ENCODE data around the gene PEX5L. TPM values are rescaled to one million over a fixed set of nuclear protein-coding genes. Genes with fewer than 3 reads are reported as not detected.

The PEX5L gene
- total and polyA plus RNA-seq, 10 of the 15 experiments (the other 5 are each of a cell fraction or from before 2014, with no cell fraction given): 0.11 to 17.0 (median 0.50) TPM

DNA sequence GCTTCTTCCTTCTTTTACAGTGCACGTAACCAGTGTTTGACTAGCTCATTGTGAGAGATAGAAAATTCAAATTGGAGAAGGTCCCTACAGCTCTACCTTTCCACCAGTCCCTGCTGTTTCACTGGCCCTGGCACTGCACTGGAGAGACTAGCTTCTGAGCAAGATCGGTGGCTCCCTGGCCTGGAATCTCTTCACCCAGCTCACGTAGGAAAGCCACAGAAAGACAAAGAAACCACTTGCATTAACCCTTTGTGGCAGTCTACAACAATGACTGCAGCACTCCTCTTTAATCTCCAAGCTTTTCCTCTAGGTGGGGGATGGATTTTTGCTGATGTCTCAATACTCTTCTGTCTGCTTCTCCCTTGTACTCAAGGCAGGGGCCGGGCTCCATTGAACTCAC, 155.9 kb downstream of the PEX5L start (continued):
- TF ChIP-seq IKZF1 (conservative IDR thresholded peaks at IDR 0.05) (no peak), ZNF384 (IDR thresholded peaks at IDR 0.05; ENCODE audit: borderline replicate concordance, low read depth, low read length) (no peak)

DNA sequence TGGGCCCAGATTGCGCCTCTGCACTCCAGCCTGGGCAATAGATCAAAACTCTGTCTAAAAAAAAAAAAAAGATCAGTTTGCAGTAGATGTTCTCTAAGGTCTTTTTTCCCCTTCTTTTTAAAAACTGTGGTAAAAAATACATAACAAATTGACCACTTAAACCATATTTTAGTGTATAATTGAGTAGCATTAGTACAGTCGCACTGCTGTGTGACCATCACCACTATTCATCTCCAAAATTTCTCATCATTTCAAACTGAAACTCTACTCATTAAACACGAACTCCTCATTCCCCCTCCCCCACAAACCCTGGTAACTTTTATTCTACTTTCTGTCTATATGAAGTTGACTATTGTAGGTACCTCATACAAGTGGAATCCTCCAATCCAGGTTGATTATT, 160.3 kb downstream of the PEX5L start:
- peak; percentile 20; the same call in 1 of the 2 replicates for TF ChIP-seq RUNX3 (IDR thresholded peaks at IDR 0.05; ENCODE audit: low read length)
- TF ChIP-seq MTA2 (IDR thresholded peaks at IDR 0.05; ENCODE audit: low read depth): peak; percentile 72
- TF ChIP-seq RBBP5 (conservative IDR thresholded peaks at IDR 0.05): no peak
- 17% methylated on average over 3 of the region's 3 CpGs for WGBS (ENCODE audit: insufficient coverage, insufficient replicate concordance, low lambda C conversion rate, missing lambda C conversion rate)
- Histone ChIP-seq H3K27me3 (replicated peaks in 1 of 2; ENCODE audit: control insufficient read depth in 2 of 2, insufficient read depth in 2 of 2, low read length in 1 of 2) (no peaks in the 10 kb centered on the region), H3K4me2 (ENCODE audit: control insufficient read depth, insufficient read depth) (no peak overlapping the region), H3K79me2 (ENCODE audit: control insufficient read depth, insufficient read depth, low read length) (no peaks in the 10 kb centered on the region), H3K9ac (ENCODE audit: control insufficient read depth, insufficient read depth, low read length) (no peak overlapping the region), H3K4me1 (ENCODE audit: control insufficient read depth, insufficient read depth, low read length) (no peaks in the 10 kb centered on the region), H3K36me3 (ENCODE audit: control insufficient read depth in 2 of 2, insufficient read depth in 2 of 2, low read length in 1 of 2) (no peaks in the 10 kb centered on the region), H4K20me1 (ENCODE audit: control insufficient read depth, insufficient read depth) (no peaks in the 10 kb centered on the region), H2AFZ (ENCODE audit: control insufficient read depth, low read depth, low read length) (no peak overlapping the region), H3K9me3 (replicated peaks; ENCODE audit: control insufficient read depth, insufficient read depth, low read length) (no peaks in the 10 kb centered on the region), H3K4me3 (no peak overlapping the region), H3K27ac (ENCODE audit: control insufficient read depth, insufficient read depth) (no peak overlapping the region)
- ChIA-PET CTCF (no interaction called here), POLR2A (no interaction called here), RAD21 (ENCODE audit: unreplicated experiment) (no interaction called here), SMC1A (ENCODE audit: uncharacterized antibody, unreplicated experiment) (no interaction called here)
- no peak for FAIRE-seq
- intact Hi-C loops (cut with micrococcal nuclease; ENCODE audit: unreplicated experiment): no loop called here
- BruUV-seq (replicated peaks): no TSS peak
- peak; percentile 32 for ATAC-seq
- no peak for DNase-seq (ENCODE audit: low read depth, low spot score)
- in situ Hi-C loops (cut with MboI): no loop called here

DNA sequence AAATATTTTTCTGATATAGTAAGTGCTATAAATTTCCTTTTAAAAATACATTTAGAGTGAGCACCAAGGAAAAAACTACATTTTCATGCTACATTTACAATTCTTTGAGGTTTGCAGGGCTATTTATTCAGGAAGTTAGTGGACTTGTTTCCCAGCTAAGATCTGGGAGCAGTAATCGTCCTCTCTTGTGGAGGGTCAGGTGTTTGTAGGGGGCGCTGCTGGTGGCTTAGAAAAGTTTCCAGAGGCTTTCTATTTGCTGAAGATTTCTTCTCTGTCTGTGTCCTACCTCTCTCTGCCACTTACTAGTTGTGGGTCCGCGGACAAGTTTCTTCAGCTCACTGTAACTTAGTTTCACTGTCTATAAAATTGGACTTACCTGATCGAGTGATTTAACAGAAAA, 163.9 kb downstream of the PEX5L start:
- Histone ChIP-seq H3K79me2 (ENCODE audit: control insufficient read depth, insufficient read depth, low read length) (no peaks in the 10 kb centered on the region), H3K27me3 (replicated peaks in 1 of 2; ENCODE audit: control insufficient read depth in 2 of 2, insufficient read depth in 2 of 2, low read length in 1 of 2) (no peaks in the 10 kb centered on the region), H3K4me2 (ENCODE audit: control insufficient read depth, insufficient read depth) (no peak overlapping the region), H3K9me3 (replicated peaks; ENCODE audit: control insufficient read depth, insufficient read depth, low read length) (no peaks in the 10 kb centered on the region), H3K4me3 (no peak overlapping the region), H3K36me3 (ENCODE audit: control insufficient read depth in 2 of 2, insufficient read depth in 2 of 2, low read length in 1 of 2) (no peaks in the 10 kb centered on the region), H3K4me1 (ENCODE audit: control insufficient read depth, insufficient read depth, low read length) (no peaks in the 10 kb centered on the region), H2AFZ (ENCODE audit: control insufficient read depth, low read depth, low read length) (no peak overlapping the region), H4K20me1 (ENCODE audit: control insufficient read depth, insufficient read depth) (no peaks in the 10 kb centered on the region), H3K9ac (ENCODE audit: control insufficient read depth, insufficient read depth, low read length) (no peak overlapping the region), H3K27ac (ENCODE audit: control insufficient read depth, insufficient read depth) (no peak overlapping the region)
- no TSS peak for BruUV-seq (replicated peaks)
- TF ChIP-seq CREB1 (IDR thresholded peaks at IDR 0.05; ENCODE audit: low read depth): no peak
- TF ChIP-seq MEF2A (IDR thresholded peaks at IDR 0.05; ENCODE audit: insufficient read depth, low read depth, low read length): no peak
- no peak for TF ChIP-seq IRF4 (IDR thresholded peaks at IDR 0.05; ENCODE audit: low read depth, low read length)
- TF ChIP-seq SUZ12 (IDR thresholded peaks at IDR 0.05; ENCODE audit: unreplicated experiment): no peak
- no peak for TF ChIP-seq STAT1 (conservative IDR thresholded peaks at IDR 0.05)
- no peak for TF ChIP-seq ZSCAN29 (IDR thresholded peaks at IDR 0.05)
- no peak for TF ChIP-seq SMAD5 (IDR thresholded peaks at IDR 0.05; ENCODE audit: low read depth)
- TF ChIP-seq CHD1 (IDR thresholded peaks at IDR 0.05; ENCODE audit: low read depth, low read length): no peak
- TF ChIP-seq MTA3 (IDR thresholded peaks at IDR 0.05; ENCODE audit: borderline replicate concordance, low read length): no peak
- TF ChIP-seq PAX5 (IDR thresholded peaks at IDR 0.05; ENCODE audit: borderline replicate concordance, low read depth, low read length): no peak
- TF ChIP-seq NR2C1 (IDR thresholded peaks at IDR 0.05): no peak
- no peak for TF ChIP-seq ESRRA (IDR thresholded peaks at IDR 0.05; ENCODE audit: low read length)
- FAIRE-seq (no peak), ATAC-seq (no peak), DNase-seq (ENCODE audit: low read depth, low spot score) (no peak)
- ChIA-PET RAD21 (ENCODE audit: unreplicated experiment) (interaction anchor here (1.5 to 3.6 kb wide), 3 partner anchors 10 to 61 kb away, joined by 3 to 18 read pairs (median 6); no protein-coding TSS in a partner anchor), CTCF (interaction anchor here (0.6 to 3.6 kb wide), 11 partner anchors 10 to 722 kb away, joined by 3 to 33 read pairs (median 4); no protein-coding TSS in a partner anchor), POLR2A (interaction anchor here (0.5 to 0.9 kb wide), 2 partner anchors 10 to 237 kb away, joined by 3 read pairs; no protein-coding TSS in a partner anchor), SMC1A (ENCODE audit: uncharacterized antibody, unreplicated experiment) (interaction anchor here (1.0 to 4.4 kb wide), 9 partner anchors 9 to 62 kb away, joined by 3 to 29 read pairs (median 5); no protein-coding TSS in a partner anchor)
- in situ Hi-C loops (cut with MboI) (no loop called here), intact Hi-C loops (cut with micrococcal nuclease; ENCODE audit: unreplicated experiment) (no loop called here)
- WGBS (ENCODE audit: insufficient coverage, insufficient replicate concordance, low lambda C conversion rate, missing lambda C conversion rate): 50% methylated on average over 5 of the region's 5 CpGs
